A549 (cell line): ENCODE measurements around the gene FTSJ1. TPM values are rescaled to one million over a fixed set of nuclear protein-coding genes. Genes with fewer than 3 reads are reported as not detected.
"Not testable (repeated sequence)": the region's sequence is repeated elsewhere in the genome, so short reads cannot be mapped to it uniquely, and the experiment has no call there.

Source experiments
- ATAC-seq, 2 experiments: fragments of 200-7000 bp in 1 of 2; fragments of >200 bp in 1 of 2; cut with Nextera tagmentation in 1 of 2; cut with Tn5 transposase in 1 of 2; 3 replicates each; pipeline versions ENCODE4 v1.8.0 to v1.9.1; 2018 to 2020; ENCODE audit warnings: mild to moderate bottlenecking in 1 of 2, moderate library complexity in 1 of 2
- CTCF ChIA-PET: fragments of 300-600 bp; sonication (Branson Sonifier 250); formaldehyde crosslinking; extraction: SDS; loops from one replicate; lab custom pipeline; 2021; ENCODE audit warnings: antibody characterized with exemption, inconsistent platforms; lab: Yijun Ruan, JAX
- POLR2A ChIA-PET: fragments of 350-600 bp; formaldehyde crosslinking; extraction: SDS; loops from one replicate; lab custom pipeline; 2021; ENCODE audit warnings: antibody characterized with exemption, inconsistent platforms; lab: Yijun Ruan, JAX
- DNase-seq, 2 experiments: peaks; one replicate each; pipeline versions ENCODE4 v3.0.0 to v3.0.0-alpha.2; 2011 to 2016; ENCODE audit warnings: low read depth in 1 of 2, low spot score in 1 of 2
- FAIRE-seq: peaks from 2 replicates; lab custom pipeline; 2011; peaks lifted over from hg19 to GRCh38; lab: Jason Lieb, UNC
- H3K27ac ChIP-seq, 2 experiments: fragments of >200 bp; sonication (Bioruptor Twin); formaldehyde crosslinking; 3 replicates each; pipeline ENCODE4 v1.5.1; 2016 to 2017
- H3K4me1 ChIP-seq: fragments of >200 bp; sonication (Bioruptor Twin); formaldehyde crosslinking; 3 replicates; pipeline ENCODE4 v1.6.1; 2016
- H3K4me2 ChIP-seq: fragments of >200 bp; sonication (Bioruptor Twin); formaldehyde crosslinking; 3 replicates; pipeline ENCODE4 v1.6.1; 2016
- H3K4me3 ChIP-seq: fragments of >200 bp; sonication (Bioruptor Twin); formaldehyde crosslinking; 3 replicates; pipeline ENCODE4 v1.5.1; 2016
- H3K9me3 ChIP-seq: fragments of >200 bp; sonication (Bioruptor Twin); formaldehyde crosslinking; 3 replicates; pipeline ENCODE4 v1.6.1; 2016
- BCL3 ChIP-seq: fragments of >200 bp; sonication (Bioruptor Twin); formaldehyde crosslinking; IDR thresholded peaks from 3 replicates; pipeline ENCODE4 v1.6.1; 2016
- CBX2 ChIP-seq: fragments of 200-600 bp; sonication (generic); IDR thresholded peaks from 2 replicates; pipeline ENCODE4 v1.6.1; 2016; ENCODE audit warnings: low read depth, mild to moderate bottlenecking, borderline replicate concordance
- CBX8 ChIP-seq: fragments of 200-600 bp; sonication (generic); IDR thresholded peaks from 2 replicates; pipeline ENCODE4 v1.6.1; 2016
- EHMT2 ChIP-seq: fragments of 200-600 bp; sonication (generic); IDR thresholded peaks from 2 replicates; pipeline ENCODE4 v1.6.1; 2016; ENCODE audit warnings: antibody characterized with exemption, low read depth, mild to moderate bottlenecking, moderate library complexity
- HDAC2 ChIP-seq: fragments of 200-600 bp; sonication (generic); IDR thresholded peaks from 2 replicates; pipeline ENCODE4 v1.6.1; 2016
- HEYL ChIP-seq: fragments of 250-450 bp; sonication (Bioruptor Pico); IDR thresholded peaks from 2 replicates; pipeline ENCODE4 v1.8.0; 2021; ENCODE audit warnings: mild to moderate bottlenecking, moderate library complexity
- HOXA7 ChIP-seq: fragments of 250-450 bp; sonication (Bioruptor Pico); IDR thresholded peaks from 2 replicates; pipeline ENCODE4 v1.5.0; 2020; ENCODE audit warnings: mild to moderate bottlenecking, moderate library complexity
- MAFK ChIP-seq: fragments of 450-650 bp; IDR thresholded peaks from 2 replicates; pipeline ENCODE4 v1.6.1; 2014; ENCODE audit not compliant: partially characterized antibody
- MAZ ChIP-seq: fragments of 150-350 bp; IDR thresholded peaks from 2 replicates; pipeline ENCODE4 v1.6.1; 2014; ENCODE audit warnings: antibody characterized with exemption, low read depth, low read length, borderline replicate concordance
- MYC ChIP-seq: IDR thresholded peaks from 2 replicates; pipeline ENCODE4 v1.6.1; 2012; ENCODE audit warnings: mild to moderate bottlenecking, inconsistent platforms, low read length, improper control_type of control experiment, borderline replicate concordance
- PBX3 ChIP-seq: IDR thresholded peaks from 2 replicates; pipeline ENCODE4 v1.6.1; 2012
- TP53 ChIP-seq: fragments of 250-450 bp; sonication (Bioruptor Pico); IDR thresholded peaks from 2 replicates; pipeline ENCODE4 v1.5.0; 2021; ENCODE audit warnings: mild to moderate bottlenecking, moderate library complexity
- ZNF302 ChIP-seq: fragments of 250-450 bp; sonication (Bioruptor Pico); IDR thresholded peaks from 2 replicates; pipeline ENCODE4 v1.9.0; 2021; ENCODE audit warnings: inconsistent platforms, mild to moderate bottlenecking, moderate library complexity
- ZSCAN20 ChIP-seq: fragments of 250-450 bp; sonication (Bioruptor Pico); IDR thresholded peaks from 2 replicates; pipeline ENCODE4 v1.8.0; 2022; ENCODE audit warnings: mild to moderate bottlenecking, moderate library complexity
- WGBS: methylation state at CpG from one replicate; pipeline ENCODE4 v1.1.6; 2017; ENCODE audit errors: missing lambda C conversion rate; 5-methylcytosine and 5-hydroxymethylcytosine counted together
- polyA plus RNA-seq, 4 experiments: library from polyadenylated mRNA; depleted of rRNA in 3 of 4; stranded (reverse); fragments of >200 nt; fragmentation: RNase III in 1 of 4; extraction: RNeasy Plus Mini Kit Qiagen cat#74134 plus additional on column Dnase treatment in 1 of 4; gene quantifications; 2 replicates in 3 of 4; 3 replicates in 1 of 4; pipeline ENCODE4 v1.2.3, GENCODE V29; 2011 to 2017
- TF ChIP-seq, protein P1 (sequence below): fragments of 250-450 bp; sonication (Bioruptor Pico); IDR thresholded peaks from 2 replicates; pipeline ENCODE4 v1.5.0; 2020; ENCODE audit warnings: low read depth, mild to moderate bottlenecking, moderate library complexity
- TF ChIP-seq, protein P2 (sequence below): fragments of >200 bp; sonication (Bioruptor Twin); formaldehyde crosslinking; IDR thresholded peaks from 3 replicates; pipeline ENCODE4 v1.5.1; 2016
- TF ChIP-seq, protein P3 (sequence below): fragments of 450-650 bp; IDR thresholded peaks from 2 replicates; pipeline ENCODE4 v1.6.1; 2014; ENCODE audit warnings: antibody characterized with exemption
- TF ChIP-seq, protein P4 (sequence below): fragments of 250-450 bp; sonication (Bioruptor Pico); IDR thresholded peaks from 2 replicates; pipeline ENCODE4 v1.5.0; 2021; ENCODE audit warnings: mild to moderate bottlenecking, moderate library complexity, borderline replicate concordance

Gene FTSJ1
- polyA plus RNA-seq, 2 of the 4 experiments (the other 2 are of a cell fraction) = 37.1 to 71.2 TPM

DNA sequence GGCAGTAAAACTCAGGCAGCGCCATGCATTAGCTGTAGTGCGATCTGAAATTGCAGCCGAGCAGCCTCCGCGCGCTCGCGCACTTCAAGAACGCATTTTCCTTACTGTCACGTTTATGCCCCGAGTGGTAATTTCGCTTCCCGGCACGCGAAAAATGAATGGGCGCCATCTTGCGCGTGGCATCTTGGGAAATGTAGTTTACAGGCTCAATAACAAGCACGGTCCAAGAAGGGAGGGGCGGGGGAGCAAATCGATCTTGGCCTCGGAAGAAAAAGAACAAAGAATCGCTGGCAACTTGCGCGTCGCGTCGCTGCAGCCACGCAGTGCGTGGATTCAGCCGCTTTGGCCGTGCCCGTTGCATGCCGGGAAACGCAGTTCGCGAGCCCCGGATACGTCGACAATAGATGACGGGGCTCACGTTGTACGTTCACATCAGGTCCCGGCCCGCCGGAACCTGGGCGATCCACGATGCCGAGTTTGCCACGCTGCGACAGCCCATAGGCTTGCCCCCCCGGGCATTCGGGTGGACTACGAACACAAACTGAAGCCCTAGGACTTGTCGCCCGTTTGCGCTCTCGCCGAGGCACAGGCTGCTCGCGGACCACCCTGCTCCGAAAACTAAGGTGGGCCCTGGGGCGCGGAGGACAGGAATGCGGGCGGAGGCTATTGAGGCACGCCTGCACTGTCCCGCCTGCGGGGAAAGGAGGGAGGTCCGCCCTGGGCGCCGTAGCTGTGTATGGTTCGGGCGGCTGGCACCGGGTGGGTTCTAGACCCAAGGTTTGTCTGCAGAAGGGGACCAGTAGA is at the start of gene FTSJ1 (continued):
- TF ChIP-seq, protein P1, sequence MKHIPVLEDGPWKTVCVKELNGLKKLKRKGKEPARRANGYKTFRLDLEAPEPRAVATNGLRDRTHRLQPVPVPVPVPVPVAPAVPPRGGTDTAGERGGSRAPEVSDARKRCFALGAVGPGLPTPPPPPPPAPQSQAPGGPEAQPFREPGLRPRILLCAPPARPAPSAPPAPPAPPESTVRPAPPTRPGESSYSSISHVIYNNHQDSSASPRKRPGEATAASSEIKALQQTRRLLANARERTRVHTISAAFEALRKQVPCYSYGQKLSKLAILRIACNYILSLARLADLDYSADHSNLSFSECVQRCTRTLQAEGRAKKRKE (CRISPR knock-in tag) = no peak
- TF ChIP-seq, protein P2, sequence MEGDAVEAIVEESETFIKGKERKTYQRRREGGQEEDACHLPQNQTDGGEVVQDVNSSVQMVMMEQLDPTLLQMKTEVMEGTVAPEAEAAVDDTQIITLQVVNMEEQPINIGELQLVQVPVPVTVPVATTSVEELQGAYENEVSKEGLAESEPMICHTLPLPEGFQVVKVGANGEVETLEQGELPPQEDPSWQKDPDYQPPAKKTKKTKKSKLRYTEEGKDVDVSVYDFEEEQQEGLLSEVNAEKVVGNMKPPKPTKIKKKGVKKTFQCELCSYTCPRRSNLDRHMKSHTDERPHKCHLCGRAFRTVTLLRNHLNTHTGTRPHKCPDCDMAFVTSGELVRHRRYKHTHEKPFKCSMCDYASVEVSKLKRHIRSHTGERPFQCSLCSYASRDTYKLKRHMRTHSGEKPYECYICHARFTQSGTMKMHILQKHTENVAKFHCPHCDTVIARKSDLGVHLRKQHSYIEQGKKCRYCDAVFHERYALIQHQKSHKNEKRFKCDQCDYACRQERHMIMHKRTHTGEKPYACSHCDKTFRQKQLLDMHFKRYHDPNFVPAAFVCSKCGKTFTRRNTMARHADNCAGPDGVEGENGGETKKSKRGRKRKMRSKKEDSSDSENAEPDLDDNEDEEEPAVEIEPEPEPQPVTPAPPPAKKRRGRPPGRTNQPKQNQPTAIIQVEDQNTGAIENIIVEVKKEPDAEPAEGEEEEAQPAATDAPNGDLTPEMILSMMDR = no peak
- TF ChIP-seq MYC (0 out of 2 replicates have a peak, but pooled peaks have one; percentile 12), PBX3 (no peak), MAFK (no peak), BCL3 (no peak), HOXA7 (CRISPR knock-in tag) (no peak), CBX8 (no peak), EHMT2 (no peak), CBX2 (no peak), TP53 (no peak), HEYL (CRISPR knock-in tag) (no peak), MAZ (no peak), ZSCAN20 (CRISPR knock-in tag) (no peak), HDAC2 (no peak), ZNF302 (CRISPR knock-in tag) (no peak)
- TF ChIP-seq, protein P3, sequence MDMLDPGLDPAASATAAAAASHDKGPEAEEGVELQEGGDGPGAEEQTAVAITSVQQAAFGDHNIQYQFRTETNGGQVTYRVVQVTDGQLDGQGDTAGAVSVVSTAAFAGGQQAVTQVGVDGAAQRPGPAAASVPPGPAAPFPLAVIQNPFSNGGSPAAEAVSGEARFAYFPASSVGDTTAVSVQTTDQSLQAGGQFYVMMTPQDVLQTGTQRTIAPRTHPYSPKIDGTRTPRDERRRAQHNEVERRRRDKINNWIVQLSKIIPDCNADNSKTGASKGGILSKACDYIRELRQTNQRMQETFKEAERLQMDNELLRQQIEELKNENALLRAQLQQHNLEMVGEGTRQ = no peak
- TF ChIP-seq, protein P4, sequence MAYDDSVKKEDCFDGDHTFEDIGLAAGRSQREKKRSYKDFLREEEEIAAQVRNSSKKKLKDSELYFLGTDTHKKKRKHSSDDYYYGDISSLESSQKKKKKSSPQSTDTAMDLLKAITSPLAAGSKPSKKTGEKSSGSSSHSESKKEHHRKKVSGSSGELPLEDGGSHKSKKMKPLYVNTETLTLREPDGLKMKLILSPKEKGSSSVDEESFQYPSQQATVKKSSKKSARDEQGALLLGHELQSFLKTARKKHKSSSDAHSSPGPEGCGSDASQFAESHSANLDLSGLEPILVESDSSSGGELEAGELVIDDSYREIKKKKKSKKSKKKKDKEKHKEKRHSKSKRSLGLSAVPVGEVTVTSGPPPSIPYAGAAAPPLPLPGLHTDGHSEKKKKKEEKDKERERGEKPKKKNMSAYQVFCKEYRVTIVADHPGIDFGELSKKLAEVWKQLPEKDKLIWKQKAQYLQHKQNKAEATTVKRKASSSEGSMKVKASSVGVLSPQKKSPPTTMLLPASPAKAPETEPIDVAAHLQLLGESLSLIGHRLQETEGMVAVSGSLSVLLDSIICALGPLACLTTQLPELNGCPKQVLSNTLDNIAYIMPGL = no peak

GRCh38 chrX:48427027-48427716 is 48.8 kb upstream of the FTSJ1 start:
- H3K4me2 ChIP-seq, POLR2A ChIA-PET, FAIRE-seq, H3K4me3 ChIP-seq, H3K9me3 ChIP-seq, H3K27ac ChIP-seq, H3K4me1 ChIP-seq, DNase-seq, CTCF ChIA-PET: not testable (repeated sequence)
- WGBS = no CpG with 5 or more reads among the region's 12 CpGs
- peak in 1 of 2 experiments; percentile 53; a peak in 1 of 6 replicates for ATAC-seq
